ENCODE results near the gene KANK3.
"Not testable (repeated sequence)": the region's sequence is repeated elsewhere in the genome, so short reads cannot be mapped to it uniquely, and the experiment has no call there.

KANK3 gene

DNA sequence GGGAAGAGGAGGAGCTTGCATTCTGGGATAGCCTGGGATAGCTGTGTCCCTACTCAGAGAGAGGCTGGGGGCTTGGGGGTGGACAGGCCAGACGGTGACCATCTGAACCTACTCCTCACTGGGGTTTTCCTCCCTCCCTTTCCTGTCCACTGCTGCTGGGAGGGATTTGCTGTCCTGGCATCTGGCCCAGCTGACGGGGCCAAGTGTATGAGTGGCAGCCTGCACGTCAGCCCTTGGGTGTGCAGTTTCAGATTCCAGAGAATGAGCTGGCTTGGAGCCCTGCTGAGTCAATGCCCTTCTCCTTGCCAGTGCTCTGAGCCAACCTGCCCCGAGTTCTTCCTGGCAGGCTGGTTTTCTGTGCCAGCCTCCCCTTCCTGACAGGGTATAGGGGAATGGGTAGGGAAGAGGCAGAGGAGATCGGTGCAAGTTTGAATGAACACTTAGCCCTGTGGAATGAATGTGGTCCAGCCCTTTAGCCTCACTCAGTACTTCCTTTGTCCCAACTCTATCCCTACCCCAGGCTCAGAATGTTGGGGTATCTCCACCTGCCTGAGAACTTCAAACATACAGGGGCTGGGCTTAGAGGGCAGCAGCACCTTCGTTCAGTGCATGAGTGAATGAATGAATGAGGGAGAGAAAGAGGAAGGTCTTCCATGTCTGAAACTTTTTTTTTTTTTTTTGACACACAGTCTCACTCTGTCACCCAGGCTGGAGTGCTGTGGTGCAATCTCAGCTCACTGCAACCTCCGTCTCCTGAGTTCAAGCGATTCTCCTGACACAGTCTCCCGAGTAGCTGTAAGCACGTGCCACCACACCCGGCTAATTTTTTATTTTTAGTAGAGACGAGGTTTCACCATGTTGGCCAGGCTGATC, 19.1 kb upstream of the KANK3 start:
- peaks cover 11 to 19% of the 10 kb centered on the region in 2 donors for H3K4me1 Mint-ChIP-seq
- DNase-seq (no peak), ATAC-seq (replicated peaks) (peak; percentile 27 to 33)
- H3K36me3 Mint-ChIP-seq = no peaks in the 10 kb centered on the region
- H3K9me3 Mint-ChIP-seq = no peaks in the 10 kb centered on the region
- H3K27ac Mint-ChIP-seq = no peak overlapping the region
- no peak overlapping the region for H3K4me3 Mint-ChIP-seq
- H3K27me3 Mint-ChIP-seq = peaks cover 33 to 48% of the 10 kb centered on the region in 2 donors

- ATAC-seq (replicated peaks) (no peak), DNase-seq (no peak)
- H3K4me3 Mint-ChIP-seq = no peak overlapping the region
- H3K4me1 Mint-ChIP-seq = peaks cover 8 to 17% of the 10 kb centered on the region in 2 donors
- peaks cover 17 to 40% of the 10 kb centered on the region in 2 donors for H3K27me3 Mint-ChIP-seq
- peaks cover 0 to 4% of the 10 kb centered on the region in 2 donors for H3K9me3 Mint-ChIP-seq
- H3K27ac Mint-ChIP-seq = no peak overlapping the region
- H3K36me3 Mint-ChIP-seq = no peaks in the 10 kb centered on the region
These were observed 17.1 kb upstream of the KANK3 start for GRCh38 chr19:8360196-8360595.

- H3K36me3 Mint-ChIP-seq = no peaks in the 10 kb centered on the region
- H3K27ac Mint-ChIP-seq = no peak overlapping the region
- peaks cover 5 to 12% of the 10 kb centered on the region in 2 donors for H3K4me1 Mint-ChIP-seq
- no peak overlapping the region for H3K4me3 Mint-ChIP-seq
- H3K27me3 Mint-ChIP-seq = peaks cover 15 to 38% of the 10 kb centered on the region in 2 donors
- DNase-seq (no peak), ATAC-seq (replicated peaks) (no peak)
- peaks cover 0 to 4% of the 10 kb centered on the region in 2 donors for H3K9me3 Mint-ChIP-seq
These were observed 15.9 kb upstream of the KANK3 start for GRCh38 chr19:8358948-8359347.

- DNase-seq (no peak), ATAC-seq (replicated peaks) (no peak)
- Mint-ChIP-seq H3K4me1 (peaks cover 3 to 6% of the 10 kb centered on the region in 2 donors), H3K27me3 (peaks cover 12 to 29% of the 10 kb centered on the region in 2 donors), H3K9me3 (peaks cover 0 to 4% of the 10 kb centered on the region in 2 donors), H3K27ac (no peak overlapping the region), H3K36me3 (no peaks in the 10 kb centered on the region), H3K4me3 (no peak overlapping the region)
These were observed 14.0 kb upstream of the KANK3 start for GRCh38 chr19:8357007-8357521.

GRCh38 chr19:8355631-8356402, 12.8 kb upstream of the KANK3 start:
- ATAC-seq (replicated peaks) (peak; percentile 33 to 52), DNase-seq (no peak)
- peaks cover 5 to 6% of the 10 kb centered on the region in 2 donors for H3K4me1 Mint-ChIP-seq
- peaks cover 18 to 35% of the 10 kb centered on the region in 2 donors for H3K27me3 Mint-ChIP-seq
- H3K36me3 Mint-ChIP-seq = no peaks in the 10 kb centered on the region
- no peak overlapping the region for H3K27ac Mint-ChIP-seq
- H3K4me3 Mint-ChIP-seq = no peak overlapping the region
- peaks cover 0 to 4% of the 10 kb centered on the region in 2 donors for H3K9me3 Mint-ChIP-seq

DNA sequence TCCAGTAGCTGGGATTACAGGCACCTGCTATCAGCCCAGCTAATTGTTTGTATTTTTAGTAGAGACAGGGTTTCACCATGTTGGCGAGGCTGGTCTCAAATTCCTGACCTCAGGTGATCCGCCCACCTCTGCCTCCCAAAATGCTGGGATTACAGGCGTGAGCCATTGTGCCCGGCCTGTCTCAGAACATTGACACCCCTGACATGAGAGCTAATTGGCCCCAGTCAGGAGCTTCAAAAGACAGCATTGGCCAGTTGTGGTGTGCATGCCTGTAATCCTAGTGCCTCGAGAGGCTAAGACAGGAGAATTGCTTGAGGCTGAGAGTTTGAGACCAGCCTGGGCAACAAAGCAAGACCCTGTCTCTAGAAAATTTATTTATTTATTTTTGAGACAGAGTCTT, 9.8 kb upstream of the KANK3 start:
- not testable (repeated sequence) for H3K27ac Mint-ChIP-seq; H3K9me3 Mint-ChIP-seq; ATAC-seq (replicated peaks); DNase-seq; H3K4me1 Mint-ChIP-seq; H3K4me3 Mint-ChIP-seq; H3K36me3 Mint-ChIP-seq
- H3K27me3 Mint-ChIP-seq = peaks cover 21 to 40% of the 10 kb centered on the region in 2 donors

DNA sequence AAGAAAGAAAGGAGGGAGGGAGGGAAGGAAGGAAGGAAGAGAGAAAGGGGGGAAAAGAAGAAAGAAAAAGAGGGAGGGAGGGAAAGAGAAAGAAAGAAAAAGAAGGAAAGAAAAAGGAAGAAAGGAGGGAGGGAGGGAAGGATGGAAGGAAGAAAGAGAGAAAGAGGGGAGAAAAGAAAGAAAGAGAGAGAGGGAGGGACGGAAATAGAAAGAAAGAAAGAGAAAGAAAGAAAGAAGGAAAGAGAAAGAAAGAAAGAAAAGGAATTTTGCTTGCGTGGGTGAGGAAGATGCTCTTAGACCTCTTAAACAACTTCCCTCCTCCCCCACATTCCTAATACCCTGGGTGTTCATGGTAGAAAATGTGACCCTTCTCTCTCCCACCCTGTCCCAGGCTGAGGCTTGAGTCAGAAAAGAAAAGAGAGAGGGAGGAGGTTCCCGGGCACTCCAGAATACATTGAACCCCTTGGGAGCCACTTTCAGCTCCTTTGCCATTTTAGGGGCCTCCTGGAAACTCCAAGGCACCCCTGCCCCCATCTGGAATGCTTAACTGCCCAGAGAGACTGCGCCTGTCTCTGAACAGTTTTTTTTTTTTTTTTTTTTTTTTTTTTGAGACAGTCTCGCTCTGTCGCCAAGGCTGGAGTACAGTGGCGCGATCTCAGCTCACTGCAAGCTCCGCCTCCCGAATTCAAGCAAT, 9.2 kb upstream of the KANK3 start:
- no peak for ATAC-seq (replicated peaks)
- H3K4me1 Mint-ChIP-seq = peaks cover 5 to 6% of the 10 kb centered on the region in 2 donors
- H3K27me3 Mint-ChIP-seq = peaks cover 21 to 40% of the 10 kb centered on the region in 2 donors
- no peak overlapping the region for H3K27ac Mint-ChIP-seq
- no peak overlapping the region for H3K4me3 Mint-ChIP-seq
- no peaks in the 10 kb centered on the region for H3K36me3 Mint-ChIP-seq
- H3K9me3 Mint-ChIP-seq = peaks cover 0 to 4% of the 10 kb centered on the region in 2 donors
- DNase-seq = no peak

DNA sequence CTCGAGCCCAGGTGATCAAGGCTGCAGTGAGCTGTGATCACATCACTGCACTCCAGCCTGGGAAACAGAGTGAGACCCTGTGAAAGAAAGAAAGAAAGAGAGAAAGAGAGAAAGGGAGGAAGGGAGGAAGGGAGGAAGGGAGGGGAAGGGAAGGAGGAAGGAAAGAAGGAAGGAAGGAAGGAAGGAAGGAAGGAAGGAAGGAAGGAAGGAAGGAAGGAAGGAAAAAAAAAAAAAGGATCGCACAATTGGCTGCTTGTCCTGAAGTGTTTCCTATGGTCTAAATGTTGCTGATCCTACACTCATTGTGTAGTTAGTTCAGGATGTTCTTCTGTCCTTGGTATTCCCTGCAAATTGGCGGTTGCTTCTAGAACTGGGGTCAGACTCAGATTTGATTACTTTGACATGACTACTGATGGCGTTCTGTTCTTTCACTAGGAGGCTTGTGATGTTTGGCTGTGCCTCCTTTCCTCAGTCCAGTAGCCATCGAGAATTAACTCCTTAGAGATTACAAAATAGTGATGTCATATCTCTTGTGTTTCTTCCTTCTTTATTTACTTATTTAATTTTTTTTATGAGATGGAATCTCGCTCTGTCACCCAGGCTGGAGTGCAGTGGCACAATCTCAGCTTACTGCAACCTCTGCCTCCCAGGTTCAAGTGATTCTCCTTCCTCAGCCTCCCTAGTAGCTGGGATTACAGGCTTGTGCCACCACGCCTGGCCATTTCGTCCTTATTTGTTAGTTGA, 6.7 kb upstream of the KANK3 start:
- not testable (repeated sequence) for ATAC-seq (replicated peaks); DNase-seq; H3K27ac Mint-ChIP-seq; H3K9me3 Mint-ChIP-seq; H3K36me3 Mint-ChIP-seq; H3K4me3 Mint-ChIP-seq; H3K4me1 Mint-ChIP-seq
- peaks cover 25 to 36% of the 10 kb centered on the region in 2 donors for H3K27me3 Mint-ChIP-seq

GRCh38 chr19:8343483-8343844, 402 bp upstream of the KANK3 start:
- H3K9me3 Mint-ChIP-seq = no peaks in the 10 kb centered on the region
- H3K4me3 Mint-ChIP-seq = peak overlapping the region; percentile 77 to 84
- H3K27ac Mint-ChIP-seq = peak overlapping the region; percentile 31
- no peak for ATAC-seq (replicated peaks)
- DNase-seq = no peak
- peaks cover 20 to 55% of the 10 kb centered on the region in 2 donors for H3K27me3 Mint-ChIP-seq
- no peaks in the 10 kb centered on the region for H3K36me3 Mint-ChIP-seq
- peaks cover 10 to 24% of the 10 kb centered on the region in 2 donors for H3K4me1 Mint-ChIP-seq

DNA sequence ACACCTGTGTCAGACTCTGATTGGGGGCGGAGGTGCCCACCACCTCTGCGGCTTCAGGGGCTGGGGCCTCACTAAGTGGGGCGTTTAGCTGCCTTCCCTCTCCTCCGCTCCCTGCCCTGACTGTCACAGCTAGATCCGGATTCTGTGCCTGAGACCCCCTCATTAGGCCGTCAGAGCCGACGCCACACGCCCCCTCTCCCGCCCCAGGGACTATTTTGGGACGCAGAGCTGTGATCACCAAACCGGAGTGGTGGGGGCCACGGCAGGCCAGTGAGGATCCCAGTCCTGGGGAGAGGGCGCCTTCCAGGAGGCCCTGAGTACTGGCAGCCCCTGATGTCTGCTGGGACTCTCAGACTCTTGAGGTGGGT, 762 bp downstream of the KANK3 start:
- H3K9me3 Mint-ChIP-seq = no peaks in the 10 kb centered on the region
- H3K4me1 Mint-ChIP-seq = peaks cover 10 to 24% of the 10 kb centered on the region in 2 donors
- DNase-seq (no peak), ATAC-seq (replicated peaks) (no peak)
- peaks cover 30 to 66% of the 10 kb centered on the region in 2 donors for H3K27me3 Mint-ChIP-seq
- H3K36me3 Mint-ChIP-seq = no peaks in the 10 kb centered on the region
- no peak overlapping the region for H3K27ac Mint-ChIP-seq
- H3K4me3 Mint-ChIP-seq = no peak overlapping the region

GRCh38 chr19:8341504-8341903, 1.6 kb downstream of the KANK3 start:
- H3K36me3 Mint-ChIP-seq; H3K9me3 Mint-ChIP-seq; DNase-seq; H3K27ac Mint-ChIP-seq; H3K4me3 Mint-ChIP-seq; ATAC-seq (replicated peaks): not testable (repeated sequence)
- Mint-ChIP-seq H3K4me1 (peaks cover 13 to 28% of the 10 kb centered on the region in 2 donors), H3K27me3 (peaks cover 34 to 71% of the 10 kb centered on the region in 2 donors)

DNA sequence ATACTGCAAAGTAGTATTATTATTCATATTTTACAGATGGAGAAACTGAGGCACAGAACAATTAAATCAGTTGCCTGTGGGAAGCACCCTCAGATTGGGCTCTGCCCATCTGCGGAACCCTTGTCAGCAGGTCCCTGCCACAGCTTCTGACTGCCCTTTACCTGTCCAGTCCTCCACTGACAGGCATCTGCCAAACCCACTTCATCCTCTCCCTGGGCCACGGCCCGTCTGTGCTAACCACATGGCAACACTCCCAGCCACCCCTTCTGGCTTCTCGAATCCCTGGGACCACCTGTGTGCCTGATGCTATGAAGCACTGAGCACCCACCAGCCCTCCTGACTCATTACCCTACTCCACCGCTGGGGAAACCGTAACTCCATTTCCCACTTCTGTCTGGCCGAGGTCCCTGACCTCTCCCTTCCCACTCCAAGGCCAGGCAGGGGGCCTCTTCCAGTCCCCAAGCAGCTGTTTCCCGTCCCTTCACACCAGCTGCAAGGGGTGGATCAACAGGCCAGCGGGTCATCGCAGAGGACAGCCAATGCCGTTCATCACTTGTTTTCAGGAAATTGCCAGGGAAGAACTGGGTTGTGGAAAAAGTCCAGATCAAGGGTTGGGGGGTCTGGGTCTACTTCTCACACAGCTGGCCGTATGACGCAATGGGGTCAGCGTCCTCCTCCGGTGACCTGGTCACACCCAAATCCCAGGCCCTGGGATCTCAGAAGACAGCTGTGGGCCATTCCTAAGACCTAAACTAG, 2.5 kb downstream of the KANK3 start:
- peaks cover 38 to 78% of the 10 kb centered on the region in 2 donors for H3K27me3 Mint-ChIP-seq

GRCh38 chr19:8338835-8339234, 4.2 kb downstream of the KANK3 start:
- Mint-ChIP-seq H3K36me3 (no peaks in the 10 kb centered on the region), H3K4me1 (peaks cover 20 to 36% of the 10 kb centered on the region in 2 donors), H3K9me3 (no peaks in the 10 kb centered on the region), H3K4me3 (no peak overlapping the region), H3K27ac (no peak overlapping the region), H3K27me3 (peaks cover 32 to 77% of the 10 kb centered on the region in 2 donors)
- DNase-seq (no peak), ATAC-seq (replicated peaks) (no peak)

More for the DNA sequence above, 2.5 kb downstream of the KANK3 start:
- H3K27ac Mint-ChIP-seq = no peak overlapping the region
- H3K4me3 Mint-ChIP-seq = no peak overlapping the region
- no peak for DNase-seq
- ATAC-seq (replicated peaks) = no peak
- peaks cover 18 to 36% of the 10 kb centered on the region in 2 donors for H3K4me1 Mint-ChIP-seq
- no peaks in the 10 kb centered on the region for H3K36me3 Mint-ChIP-seq
- no peaks in the 10 kb centered on the region for H3K9me3 Mint-ChIP-seq
